ENCODE measurements around the gene VIPR1.

GRCh38 chr3:42520336-42520735, 17.9 kb downstream of the VIPR1 start:
- no peak for TF ChIP-seq EZH2 (IDR thresholded peaks at IDR 0.05; ENCODE audit: borderline replicate concordance, low read length)
- no peak for TF ChIP-seq CTCF (IDR thresholded peaks at IDR 0.05; ENCODE audit: low read length)
